HepG2 (cell line): ENCODE data around the gene FAT1. TPM values are rescaled to one million over a fixed set of nuclear protein-coding genes. Genes with fewer than 3 reads are reported as not detected.

ENCODE experiments used
- ATAC-seq: fragments of 200-7000 bp; cut with Tn5 transposase; 3 replicates; pipeline ENCODE4 v1.9.1; 2020; ENCODE audit warnings: mild to moderate bottlenecking, moderate library complexity
- BruUV-seq: library from RNA; stranded (reverse); fragments of 400-500 nt; replicated peaks from 2 replicates; lab custom pipeline; 2021; lab: Mats Ljungman, UMichigan
- CTCF ChIA-PET: fragments of 300-600 bp; formaldehyde crosslinking; extraction: SDS; loops from one replicate; lab custom pipeline; 2021; ENCODE audit warnings: low total read pairs, inconsistent platforms, low intra/inter-chr PET ratio; lab: Yijun Ruan, JAX
- POLR2A ChIA-PET: fragments of 350-600 bp; sonication (Branson Sonifier 250); formaldehyde crosslinking; loops from one replicate; lab custom pipeline; 2020; ENCODE audit warnings: antibody characterized with exemption, inconsistent platforms; lab: Yijun Ruan, JAX
- DNase-seq: peaks from one replicate; pipeline ENCODE4 v3.0.0-alpha.2; 2015; ENCODE audit warnings: low spot score
- FAIRE-seq: peaks from 3 replicates; lab custom pipeline; 2011; peaks lifted over from hg19 to GRCh38; lab: Jason Lieb, UNC
- H2AFZ ChIP-seq: one replicate; pipeline ENCODE4 v1.6.1; 2011; ENCODE audit warnings: low read length, inconsistent platforms
- H3K27ac ChIP-seq: fragments of 300-600 bp; 3 replicates; pipeline ENCODE4 v1.8.0; 2011; ENCODE audit warnings: mixed run types, mild to moderate bottlenecking, mixed read lengths, low read length, inconsistent platforms; ENCODE audit not compliant: insufficient read depth; ENCODE audit errors: extremely low read length
- H3K27me3 ChIP-seq, 2 experiments: fragments of 200-600 bp in 1 of 2; 2 replicates in 1 of 2; 3 replicates in 1 of 2; pipeline versions ENCODE4 v1.6.0 to v1.8.0; 2011; ENCODE audit warnings: low read length in 2 of 2, mild to moderate bottlenecking in 2 of 2, moderate library complexity in 2 of 2, inconsistent platforms in 1 of 2; ENCODE audit not compliant: insufficient read depth in 2 of 2, control insufficient read depth in 1 of 2
- H3K36me3 ChIP-seq, 2 experiments: fragments of 200-600 bp in 1 of 2; replicated peaks in 1 of 2; 2 replicates in 1 of 2; 3 replicates in 1 of 2; pipeline versions ENCODE4 v1.5.1 to v1.8.0; 2011; ENCODE audit warnings: low read length in 2 of 2, inconsistent platforms in 1 of 2; ENCODE audit not compliant: insufficient read depth in 2 of 2, control insufficient read depth in 1 of 2
- H3K4me1 ChIP-seq: 2 replicates; pipeline ENCODE4 v1.5.1; 2012; ENCODE audit warnings: low read length, inconsistent platforms; ENCODE audit not compliant: insufficient read depth
- H3K4me2 ChIP-seq: 2 replicates; pipeline ENCODE4 v1.6.0; 2011; ENCODE audit warnings: low read depth, low read length, inconsistent platforms
- H3K4me3 ChIP-seq, 3 experiments: fragments of 200-600 bp in 1 of 3; sonication (generic), shearing (Covaris generic) in 1 of 3; replicated peaks in 1 of 3; 2 replicates each; pipeline ENCODE4 v1.5.1; 2011 to 2016; ENCODE audit warnings: low read length in 3 of 3, inconsistent platforms in 2 of 3, low read depth in 2 of 3, mild to moderate bottlenecking in 2 of 3, control low read depth in 1 of 3, mixed read lengths in 1 of 3; ENCODE audit not compliant: insufficient read depth in 1 of 3
- H3K79me2 ChIP-seq: one replicate; pipeline ENCODE4 v1.6.1; 2011; ENCODE audit warnings: low read length, inconsistent platforms; ENCODE audit not compliant: insufficient read depth
- H3K9ac ChIP-seq: 2 replicates; pipeline ENCODE4 v1.6.0; 2011; ENCODE audit warnings: mild to moderate bottlenecking, low read depth, low read length, inconsistent platforms; ENCODE audit not compliant: insufficient read depth
- H3K9me3 ChIP-seq: 2 replicates; pipeline ENCODE4 v1.5.1; 2012; ENCODE audit warnings: mild to moderate bottlenecking, low read length
- H4K20me1 ChIP-seq: 2 replicates; pipeline ENCODE4 v1.6.0; 2011; ENCODE audit warnings: inconsistent platforms, mild to moderate bottlenecking, low read length, moderate library complexity; ENCODE audit not compliant: insufficient read depth
- CC2D1A ChIP-seq: sonication (generic); formaldehyde crosslinking; IDR thresholded peaks from 2 replicates; pipeline ENCODE4 v1.8.1; 2023; ENCODE audit warnings: mild to moderate bottlenecking, missing genetic modification reagents
- CCAR2 ChIP-seq: fragments of 200-400 bp; formaldehyde crosslinking; optimal IDR thresholded peaks from 2 replicates; pipeline ENCODE3; 2018; ENCODE audit warnings: low read depth, mild to moderate bottlenecking, low read length, moderate library complexity
- CREM ChIP-seq, 2 experiments: sonication (generic) in 1 of 2; formaldehyde crosslinking in 1 of 2; IDR thresholded peaks; 2 replicates each; pipeline versions ENCODE4 v1.4.0 to v1.6.1; 2016 to 2020; ENCODE audit warnings: antibody characterized with exemption in 1 of 2, mild to moderate bottlenecking in 1 of 2, missing genetic modification reagents in 1 of 2
- GATAD2A ChIP-seq: IDR thresholded peaks from 2 replicates; pipeline ENCODE4 v1.6.1; 2016
- HBP1 ChIP-seq: IDR thresholded peaks from 2 replicates; pipeline ENCODE4 v1.6.1; 2016; ENCODE audit warnings: low read depth, control low read depth
- HOXA9 ChIP-seq: sonication (generic); formaldehyde crosslinking; IDR thresholded peaks from 2 replicates; pipeline ENCODE4 v1.8.1; 2022; ENCODE audit warnings: missing genetic modification reagents, mild to moderate bottlenecking, moderate library complexity, borderline replicate concordance
- MTF2 ChIP-seq: sonication (generic); formaldehyde crosslinking; IDR thresholded peaks from 2 replicates; pipeline ENCODE4 v1.5.0; 2020; ENCODE audit warnings: missing genetic modification reagents, borderline replicate concordance
- NONO ChIP-seq, 2 experiments: fragments of 450-650 bp in 1 of 2; sonication (generic) in 1 of 2; formaldehyde crosslinking in 1 of 2; IDR thresholded peaks in 1 of 2; conservative IDR thresholded peaks in 1 of 2; 2 replicates each; pipeline versions ENCODE4 v1.6.1 to v1.8.0; 2017 to 2022; ENCODE audit warnings: mild to moderate bottlenecking in 1 of 2, missing genetic modification reagents in 1 of 2, moderate library complexity in 1 of 2
- NR2F2 ChIP-seq: IDR thresholded peaks from 2 replicates; pipeline ENCODE4 v1.6.1; 2012; ENCODE audit warnings: low read depth, inconsistent platforms, borderline replicate concordance
- PPARG ChIP-seq: conservative IDR thresholded peaks from 2 replicates; pipeline ENCODE4 v1.6.1; 2016; ENCODE audit warnings: missing biosample characterization, missing genetic modification reagents
- RBM22 ChIP-seq: fragments of 200-400 bp; formaldehyde crosslinking; optimal IDR thresholded peaks from 2 replicates; pipeline ENCODE3; 2017; ENCODE audit warnings: mild to moderate bottlenecking, low read length, moderate library complexity
- RCOR2 ChIP-seq: IDR thresholded peaks from 2 replicates; pipeline ENCODE4 v1.6.1; 2016; ENCODE audit warnings: missing biosample characterization, missing genetic modification reagents
- SETDB1 ChIP-seq: sonication (generic); formaldehyde crosslinking; IDR thresholded peaks from 2 replicates; pipeline ENCODE4 v1.5.1; 2020; ENCODE audit warnings: missing genetic modification reagents, mild to moderate bottlenecking, borderline replicate concordance
- ZKSCAN8 ChIP-seq: IDR thresholded peaks from 2 replicates; pipeline ENCODE4 v1.6.1; 2016; ENCODE audit warnings: borderline replicate concordance, missing genetic modification reagents, missing compliant biosample characterization
- ZNF329 ChIP-seq: sonication (generic); formaldehyde crosslinking; IDR thresholded peaks from 2 replicates; pipeline ENCODE4 v1.9.0; 2021; ENCODE audit warnings: low read depth, mild to moderate bottlenecking, missing genetic modification reagents
- WGBS: methylation state at CpG from one replicate; pipeline ENCODE4 v1.1.6; 2017; ENCODE audit warnings: low lambda C conversion rate; 5-methylcytosine and 5-hydroxymethylcytosine counted together
- in situ Hi-C: cut with HindIII; loops from 2 replicates; pipeline ENCODE4 v1.10.0; 2017; ENCODE audit warnings: low pct_unique_long_range_greater_than_20kb; ENCODE audit not compliant: extremely low pct_ligation_motif_present
- intact Hi-C: fragments of 100-400 bp; cut with micrococcal nuclease; formaldehyde crosslinking; loops from one replicate; pipeline ENCODE4 v1.10.0; 2022; ENCODE audit not compliant: unreplicated experiment
- polyA plus RNA-seq, 8 experiments: library from polyadenylated mRNA; depleted of rRNA in 3 of 8; stranded (reverse) in 7 of 8; unstranded in 1 of 8; fragments of >200 nt; fragmentation: Illumina TruSeq in 4 of 8; extraction: Trizol in 4 of 8; gene quantifications; 2 replicates each; pipeline versions ENCODE4 v1.2.1 to v1.2.3, GENCODE V29; 2011 to 2016; ENCODE audit warnings: low read depth in 4 of 8, missing spikeins in 1 of 8, mixed read lengths in 1 of 8; ENCODE audit not compliant: insufficient read depth in 1 of 8
- total RNA-seq, 5 experiments: library from RNA; depleted of rRNA; stranded (reverse); fragments of >200 nt; fragmentation: Illumina TruSeq; extraction: Trizol; gene quantifications; 2 replicates each; pipeline ENCODE4 v1.2.3, GENCODE V29; 2016; ENCODE audit warnings: low read depth in 1 of 5
- TF ChIP-seq, protein P1 (sequence below): sonication (generic); formaldehyde crosslinking; IDR thresholded peaks from 2 replicates; pipeline ENCODE4 v1.5.0; 2020; ENCODE audit warnings: mild to moderate bottlenecking, missing genetic modification reagents, borderline replicate concordance
- TF ChIP-seq, protein P2 (sequence below): sonication (generic); formaldehyde crosslinking; conservative IDR thresholded peaks from 2 replicates; pipeline ENCODE4 v1.4.0; 2020; ENCODE audit warnings: missing genetic modification reagents

The FAT1 gene
- total and polyA plus RNA-seq, 2 of the 13 experiments (the other 11 are each of a cell fraction or from before 2014, with no cell fraction given): 185 to 216 TPM

- no peaks in the 10 kb centered on the region for H3K27me3 ChIP-seq
- H3K9me3 ChIP-seq: no peaks in the 10 kb centered on the region
- H3K27ac ChIP-seq: peak overlapping the region; percentile 89
- TF ChIP-seq HBP1 (CRISPR knock-in tag) (no peak), SETDB1 (CRISPR knock-in tag) (no peak), CC2D1A (no peak), CCAR2 (no peak), MTF2 (CRISPR knock-in tag) (no peak), NR2F2 (no peak), HOXA9 (no peak), PPARG (CRISPR knock-in tag) (peak; percentile 55; the same call in 1 of the 2 replicates), GATAD2A (no peak), RCOR2 (no peak), ZNF329 (CRISPR knock-in tag) (no peak), ZKSCAN8 (CRISPR knock-in tag) (no peak), CREM (IDR thresholded peaks at IDR 0.05) (no peak), CREM (CRISPR knock-in tag; IDR thresholded peaks at IDR 0.05) (no peak), NONO (IDR thresholded peaks at IDR 0.05) (no peak), NONO (CRISPR knock-in tag; conservative IDR thresholded peaks at IDR 0.05) (no peak), RBM22 (peak; percentile 64)
- TF ChIP-seq, protein P1, sequence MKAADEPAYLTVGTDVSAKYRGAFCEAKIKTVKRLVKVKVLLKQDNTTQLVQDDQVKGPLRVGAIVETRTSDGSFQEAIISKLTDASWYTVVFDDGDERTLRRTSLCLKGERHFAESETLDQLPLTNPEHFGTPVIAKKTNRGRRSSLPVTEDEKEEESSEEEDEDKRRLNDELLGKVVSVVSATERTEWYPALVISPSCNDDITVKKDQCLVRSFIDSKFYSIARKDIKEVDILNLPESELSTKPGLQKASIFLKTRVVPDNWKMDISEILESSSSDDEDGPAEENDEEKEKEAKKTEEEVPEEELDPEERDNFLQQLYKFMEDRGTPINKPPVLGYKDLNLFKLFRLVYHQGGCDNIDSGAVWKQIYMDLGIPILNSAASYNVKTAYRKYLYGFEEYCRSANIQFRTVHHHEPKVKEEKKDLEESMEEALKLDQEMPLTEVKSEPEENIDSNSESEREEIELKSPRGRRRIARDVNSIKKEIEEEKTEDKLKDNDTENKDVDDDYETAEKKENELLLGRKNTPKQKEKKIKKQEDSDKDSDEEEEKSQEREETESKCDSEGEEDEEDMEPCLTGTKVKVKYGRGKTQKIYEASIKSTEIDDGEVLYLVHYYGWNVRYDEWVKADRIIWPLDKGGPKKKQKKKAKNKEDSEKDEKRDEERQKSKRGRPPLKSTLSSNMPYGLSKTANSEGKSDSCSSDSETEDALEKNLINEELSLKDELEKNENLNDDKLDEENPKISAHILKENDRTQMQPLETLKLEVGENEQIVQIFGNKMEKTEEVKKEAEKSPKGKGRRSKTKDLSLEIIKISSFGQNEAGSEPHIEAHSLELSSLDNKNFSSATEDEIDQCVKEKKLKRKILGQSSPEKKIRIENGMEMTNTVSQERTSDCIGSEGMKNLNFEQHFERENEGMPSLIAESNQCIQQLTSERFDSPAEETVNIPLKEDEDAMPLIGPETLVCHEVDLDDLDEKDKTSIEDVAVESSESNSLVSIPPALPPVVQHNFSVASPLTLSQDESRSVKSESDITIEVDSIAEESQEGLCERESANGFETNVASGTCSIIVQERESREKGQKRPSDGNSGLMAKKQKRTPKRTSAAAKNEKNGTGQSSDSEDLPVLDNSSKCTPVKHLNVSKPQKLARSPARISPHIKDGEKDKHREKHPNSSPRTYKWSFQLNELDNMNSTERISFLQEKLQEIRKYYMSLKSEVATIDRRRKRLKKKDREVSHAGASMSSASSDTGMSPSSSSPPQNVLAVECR: no peak
- TF ChIP-seq, protein P2, sequence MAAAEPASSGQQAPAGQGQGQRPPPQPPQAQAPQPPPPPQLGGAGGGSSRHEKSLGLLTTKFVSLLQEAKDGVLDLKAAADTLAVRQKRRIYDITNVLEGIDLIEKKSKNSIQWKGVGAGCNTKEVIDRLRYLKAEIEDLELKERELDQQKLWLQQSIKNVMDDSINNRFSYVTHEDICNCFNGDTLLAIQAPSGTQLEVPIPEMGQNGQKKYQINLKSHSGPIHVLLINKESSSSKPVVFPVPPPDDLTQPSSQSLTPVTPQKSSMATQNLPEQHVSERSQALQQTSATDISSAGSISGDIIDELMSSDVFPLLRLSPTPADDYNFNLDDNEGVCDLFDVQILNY (CRISPR knock-in tag): no peak
- H2AFZ ChIP-seq: no peak overlapping the region
- 98% methylated on average over 3 of the region's 3 CpGs for WGBS
- peaks cover 94% of the 10 kb centered on the region for H3K79me2 ChIP-seq
- H4K20me1 ChIP-seq: peaks cover 19% of the 10 kb centered on the region; the same call in 1 of the 2 replicates
- H3K36me3 ChIP-seq: peaks cover 3 to 18% of the 10 kb centered on the region in 2 experiments
- ChIA-PET POLR2A (no interaction called here), CTCF (no interaction called here)
- intact Hi-C loops (loop anchor here (5.0 kb wide), 1 partner anchor 80 kb away; no protein-coding TSS in a partner anchor), in situ Hi-C loops (no loop called here)
- no peak overlapping the region for H3K4me2 ChIP-seq
- no TSS peak for BruUV-seq
- DNase-seq (no peak), ATAC-seq (no peak), FAIRE-seq (no peak)
- peaks cover 83% of the 10 kb centered on the region for H3K4me1 ChIP-seq
- H3K4me3 ChIP-seq: no peak overlapping the region
- H3K9ac ChIP-seq: no peak overlapping the region
Measured at GRCh38 chr4:186687265-186687664, 36.4 kb downstream of the FAT1 start.
